SK-N-SH treated with all-trans-retinoic acid at 6 μM for 48 hours (cell line): ENCODE data around the gene ZNF488.

Experiments used
- OSR1 ChIP-seq: fragments of 250-450 bp; sonication (Bioruptor Pico); IDR thresholded peaks from 2 replicates; pipeline ENCODE4 v1.8.0; 2022; ENCODE audit warnings: moderate library complexity, mild to moderate bottlenecking, inconsistent platforms
- PPARA ChIP-seq: fragments of 250-450 bp; sonication (Bioruptor Pico); IDR thresholded peaks from 2 replicates; pipeline ENCODE4 v1.5.0; 2020; ENCODE audit warnings: mild to moderate bottlenecking, borderline replicate concordance

DNA sequence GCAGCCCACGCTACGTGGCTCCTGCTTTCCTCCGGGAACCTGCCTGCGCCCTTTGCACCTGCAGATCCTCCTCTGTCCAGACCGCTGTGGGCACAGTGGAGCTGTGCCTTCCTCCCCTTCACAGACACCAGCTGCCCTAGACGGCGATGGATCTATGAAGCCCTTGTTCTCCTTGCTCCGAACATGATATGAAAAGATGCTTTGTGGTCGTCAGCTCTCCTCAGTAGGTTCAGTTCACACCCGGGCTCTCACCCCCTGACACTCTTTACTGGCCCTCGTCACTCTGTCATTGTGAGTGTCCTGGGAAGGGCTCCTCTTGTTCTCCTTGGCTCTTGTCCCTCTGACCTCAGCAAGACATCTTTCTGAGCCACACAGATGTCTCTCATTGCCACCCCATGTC lies 4.2 kb downstream of the ZNF488 start:
- no peak for TF ChIP-seq PPARA
- no peak for TF ChIP-seq OSR1 (CRISPR knock-in tag)
